HG03025 (cell line): Measurements from ENCODE around the gene C16orf78.

Source experiments
- ATAC-seq: cut with Tn5 transposase; IDR thresholded peaks from one replicate; pipeline ENCODE4 v1.9.1; 2021; ENCODE audit warnings: mild to moderate bottlenecking, moderate library complexity; ENCODE audit not compliant: unreplicated experiment, low FRiP score

The C16orf78 gene, protein sequence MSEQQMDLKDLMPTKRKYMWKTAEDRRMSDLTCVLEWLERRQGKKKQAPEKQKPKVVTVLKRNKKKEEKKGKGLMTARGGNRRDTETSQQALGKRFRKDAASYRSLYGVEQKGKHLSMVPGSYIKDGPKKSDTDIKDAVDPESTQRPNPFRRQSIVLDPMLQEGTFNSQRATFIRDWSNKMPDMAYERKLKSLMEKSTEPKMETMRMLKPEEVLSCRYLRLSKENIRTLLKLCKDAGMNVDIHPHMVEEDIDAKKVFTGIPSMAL

DNA sequence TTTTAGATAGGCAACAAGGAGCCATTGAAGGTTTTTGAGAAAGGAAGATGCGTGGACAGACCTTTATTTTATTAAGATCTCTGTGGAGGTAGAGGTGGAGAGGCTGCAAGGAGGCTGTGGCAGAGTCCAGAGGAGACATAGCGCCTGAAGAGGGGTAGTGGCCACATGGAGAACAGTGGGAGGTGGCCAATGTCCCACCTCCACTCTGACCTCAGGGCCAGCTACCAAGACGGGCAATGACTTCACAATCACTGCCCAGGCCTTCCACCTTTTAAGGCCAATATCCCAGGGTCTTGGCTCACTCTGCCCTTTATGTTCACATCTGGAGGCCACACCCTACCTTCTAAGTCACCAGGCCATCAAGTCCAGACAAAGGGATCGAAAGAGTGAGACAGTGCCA is at the start of gene C16orf78:
Gene C16orf78, plus strand, starts transcription at position 301 of the 400 bp plus-strand sequence. CDS start 136 bp downstream, outside the sequence.
- no peak for ATAC-seq

GRCh38 chr16:49324703-49325102 is 48.9 kb upstream of the C16orf78 start:
- ATAC-seq: no peak

DNA sequence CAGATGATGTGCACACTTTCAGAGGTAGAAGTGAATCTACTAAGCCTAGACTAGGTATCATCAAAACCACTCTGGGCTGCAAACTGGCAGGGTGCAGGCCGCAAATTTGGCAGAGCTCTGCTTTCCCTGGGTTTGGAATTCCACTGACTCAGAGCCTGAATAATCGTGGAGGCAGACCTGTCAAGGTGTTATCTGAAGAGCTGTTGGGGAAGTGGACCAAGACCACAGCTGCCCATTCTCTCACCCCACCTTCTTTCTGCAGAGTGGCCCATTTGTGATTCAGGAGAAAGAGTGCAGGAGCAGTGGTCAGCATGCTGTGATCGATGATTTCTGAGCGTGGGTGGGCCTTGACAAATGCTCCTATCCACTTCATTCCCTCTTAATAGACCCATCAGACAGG is 46.1 kb upstream of the C16orf78 start:
- ATAC-seq: no peak

DNA sequence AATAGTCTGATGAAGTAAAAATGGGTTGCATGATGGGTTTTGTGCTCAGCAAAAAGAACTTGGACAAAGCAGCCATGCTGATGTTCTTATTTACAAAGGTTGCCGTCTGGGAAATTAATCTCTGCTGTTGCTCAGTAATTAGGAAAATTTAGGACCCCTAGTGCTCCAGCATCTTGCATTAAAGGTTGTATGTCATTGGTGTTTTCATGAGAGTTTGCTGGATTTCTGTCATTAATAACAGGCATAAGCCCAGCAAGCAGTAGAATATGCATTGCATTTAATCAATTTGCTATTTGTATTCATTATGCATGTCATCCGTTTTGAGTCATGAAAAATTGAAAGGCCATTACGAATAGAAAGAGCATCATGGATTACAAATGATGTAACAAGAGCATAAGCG is 45.3 kb upstream of the C16orf78 start:
- no peak for ATAC-seq

DNA sequence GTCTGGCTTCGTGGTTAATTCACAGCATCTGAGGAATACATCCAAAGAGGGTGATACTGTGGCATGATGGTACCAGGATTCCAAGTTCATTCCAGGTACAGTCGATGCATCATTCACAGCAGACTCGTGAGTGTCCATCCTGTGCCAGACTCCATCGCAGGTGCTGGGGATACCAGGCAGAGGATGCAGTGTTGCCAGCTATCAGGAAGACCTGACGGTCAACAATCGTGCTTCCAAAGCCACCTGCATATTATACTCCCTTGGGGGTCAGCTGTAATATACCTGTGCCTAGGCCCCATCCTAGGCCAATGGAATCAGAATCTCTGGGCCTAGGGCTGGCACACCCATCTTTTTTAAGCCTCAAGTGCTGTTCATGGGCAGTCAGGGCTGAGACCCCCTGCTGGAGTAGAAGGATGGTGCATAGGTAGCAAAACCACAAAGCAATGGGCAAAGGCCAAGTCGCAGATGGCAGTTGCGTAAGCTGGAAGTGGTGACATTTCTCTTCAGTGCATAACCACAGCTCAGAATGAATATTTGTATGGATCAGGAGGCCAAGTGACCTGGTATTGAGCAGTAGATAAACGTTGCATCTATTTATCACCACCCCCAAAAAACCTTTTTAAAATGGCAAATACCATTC is 42.9 kb upstream of the C16orf78 start:
- no peak for ATAC-seq

DNA sequence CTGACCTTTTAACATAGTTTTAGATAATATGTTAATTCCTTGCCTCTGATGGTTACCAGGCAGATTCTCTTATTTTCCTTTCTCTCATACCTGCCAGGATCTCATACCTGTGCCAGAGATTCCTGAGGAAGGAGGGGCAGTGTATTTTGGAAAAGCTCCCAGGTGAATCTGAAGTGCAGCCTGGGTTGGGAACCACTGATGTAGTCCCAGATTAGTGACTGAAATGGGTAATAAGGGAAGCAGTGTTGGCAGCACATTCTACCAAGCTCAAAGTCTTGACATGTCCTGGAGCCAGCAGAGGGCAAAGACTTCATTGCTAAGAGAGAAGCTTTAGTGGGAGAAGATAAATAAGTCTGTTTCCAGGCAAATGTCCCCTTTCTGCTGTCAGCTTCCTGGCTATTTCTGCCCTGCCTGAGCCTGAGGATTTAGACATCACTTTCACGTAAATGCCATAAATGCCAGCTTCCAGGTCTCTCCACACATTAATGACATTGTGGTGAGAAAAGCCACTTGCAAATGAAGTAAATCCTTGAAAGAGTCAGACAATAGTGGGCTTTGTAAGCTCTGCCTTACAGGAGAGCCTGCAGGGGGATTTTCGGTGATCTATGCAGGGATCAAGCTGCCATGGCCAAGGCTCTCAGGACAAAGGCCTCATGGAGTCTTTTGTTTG is 40.9 kb upstream of the C16orf78 start:
- no peak for ATAC-seq

- no peak for ATAC-seq
Observed at GRCh38 chr16:49333259-49333597, 40.4 kb upstream of the C16orf78 start.

DNA sequence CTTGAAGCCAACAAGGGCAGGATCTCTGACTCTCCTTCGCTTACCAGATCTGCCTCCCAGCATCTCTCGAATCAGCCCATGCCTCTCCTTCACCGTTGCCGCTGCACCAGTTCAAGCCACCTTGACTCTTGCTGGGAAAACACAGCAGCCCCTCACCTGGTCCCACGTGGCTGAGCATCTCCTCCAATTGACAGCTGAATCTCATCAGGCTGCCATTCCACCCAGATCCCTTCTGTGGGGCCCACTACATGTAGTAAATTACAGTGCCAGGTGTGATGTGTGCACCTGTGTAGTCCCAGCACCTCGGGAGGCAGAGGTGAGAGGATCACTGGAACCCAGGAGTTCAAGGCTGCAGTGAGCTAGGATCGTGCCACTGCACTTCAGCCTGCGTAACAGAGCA is 37.8 kb upstream of the C16orf78 start:
- no peak for ATAC-seq

DNA sequence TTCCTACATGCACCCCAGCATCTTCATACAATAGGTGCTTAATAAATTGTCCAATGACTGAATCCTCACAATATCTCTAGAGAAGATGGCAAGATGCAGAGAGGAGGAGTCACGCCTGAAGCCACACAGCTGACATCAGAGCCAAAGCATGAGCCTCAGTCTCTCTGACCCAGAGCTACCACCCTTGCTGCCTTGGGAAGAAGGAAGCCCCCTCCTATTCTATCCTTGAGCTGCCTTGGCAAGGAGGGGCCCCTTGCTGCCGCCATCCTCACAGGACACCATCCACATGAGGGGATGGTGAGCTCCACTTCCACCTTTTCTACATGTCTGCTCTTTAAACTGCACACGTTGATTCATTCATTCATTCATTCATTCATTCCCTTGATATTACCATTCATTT is 37.0 kb upstream of the C16orf78 start:
- ATAC-seq: no peak

GRCh38 chr16:49337814-49338350 is 35.7 kb upstream of the C16orf78 start:
- no peak for ATAC-seq

GRCh38 chr16:49338611-49339265 is 34.9 kb upstream of the C16orf78 start:
- ATAC-seq: no peak

GRCh38 chr16:49340466-49340865 is 33.1 kb upstream of the C16orf78 start:
- no peak for ATAC-seq

DNA sequence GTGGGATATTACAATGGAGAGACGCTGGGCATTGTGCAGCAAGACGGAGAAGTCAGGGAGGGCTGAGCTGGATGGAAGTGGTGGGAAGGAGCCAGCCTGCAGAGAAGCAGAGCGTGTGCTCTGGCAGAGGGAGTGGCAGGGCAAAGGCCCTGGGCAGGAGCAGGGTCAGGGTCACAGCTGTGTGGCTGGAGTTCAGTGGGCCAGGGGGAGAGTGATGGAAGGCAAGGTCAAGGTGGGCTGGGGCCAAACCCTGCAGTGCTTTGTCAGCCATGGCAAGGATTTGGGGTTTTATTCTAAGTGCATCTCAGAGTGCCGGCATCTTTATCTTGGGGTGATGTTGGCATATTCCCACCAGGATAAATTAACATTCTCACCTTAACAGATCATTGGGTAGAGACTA is 31.9 kb upstream of the C16orf78 start:
- no peak for ATAC-seq

DNA sequence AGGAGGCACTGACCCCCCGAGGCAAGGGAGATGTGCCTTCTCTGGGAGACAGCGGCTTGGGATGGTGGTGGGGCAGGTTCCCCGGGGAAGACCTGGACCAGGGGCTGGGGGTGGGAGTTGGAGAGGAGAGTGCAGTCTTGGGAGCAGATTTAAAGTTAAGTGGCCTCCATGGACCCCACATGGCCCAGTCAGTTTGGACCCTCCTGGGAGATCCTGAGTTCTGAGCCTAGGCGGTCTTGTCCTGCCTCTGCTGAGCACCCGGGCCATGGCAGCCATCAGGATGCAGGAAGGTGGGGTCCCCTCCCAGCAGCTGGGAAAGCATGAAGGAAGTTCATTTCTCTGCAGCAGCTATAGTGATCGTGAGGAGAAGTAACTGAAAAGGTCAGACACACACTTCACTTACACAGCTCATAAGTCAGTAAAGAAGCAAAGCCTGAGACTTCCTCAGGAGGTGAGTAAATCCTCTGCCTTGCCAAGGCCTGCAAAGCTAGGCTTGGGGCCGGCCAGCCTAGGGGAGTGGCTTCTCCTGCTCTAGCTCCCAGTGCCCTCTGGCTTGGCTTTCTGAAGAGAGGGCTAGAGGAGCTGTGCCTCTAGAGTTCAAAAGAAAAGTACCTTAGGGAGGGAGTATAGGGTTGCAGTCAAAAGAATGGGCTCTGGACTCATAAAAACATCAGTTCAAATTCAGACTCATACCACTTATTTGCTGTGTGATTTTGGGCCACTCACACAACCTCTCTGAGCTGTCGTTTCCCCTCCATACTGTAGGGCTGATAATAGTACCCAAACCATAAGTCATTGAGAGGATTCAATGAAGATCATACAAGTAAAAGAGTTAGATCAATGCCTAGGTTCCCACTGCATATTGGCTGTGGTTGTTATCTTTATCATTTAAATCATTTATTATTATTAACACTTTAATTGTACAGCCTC is 31.0 kb upstream of the C16orf78 start:
- no peak for ATAC-seq

GRCh38 chr16:49343291-49343690 is 30.3 kb upstream of the C16orf78 start:
- no peak for ATAC-seq

DNA sequence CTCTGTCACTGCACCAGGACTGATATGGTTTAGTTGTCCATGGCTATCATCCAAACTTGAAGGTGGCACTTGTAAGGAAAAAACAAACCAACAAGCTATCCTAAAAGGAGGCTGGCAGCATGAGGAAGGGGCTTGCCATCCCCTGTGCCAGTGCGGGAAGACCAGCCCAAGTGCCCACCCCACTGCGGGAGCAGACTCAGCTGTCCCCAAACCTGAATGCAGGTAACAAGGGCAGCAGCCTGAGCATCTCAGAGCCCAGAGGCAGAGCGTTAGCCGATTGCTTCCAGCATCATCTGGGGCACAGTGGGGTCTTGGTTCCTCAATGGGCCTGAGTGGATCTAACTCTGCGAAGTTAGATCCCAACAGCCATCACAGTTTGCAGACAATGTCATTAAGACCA is 29.2 kb upstream of the C16orf78 start:
- no peak for ATAC-seq

GRCh38 chr16:49345829-49346228 is 27.8 kb upstream of the C16orf78 start:
- ATAC-seq: no peak

DNA sequence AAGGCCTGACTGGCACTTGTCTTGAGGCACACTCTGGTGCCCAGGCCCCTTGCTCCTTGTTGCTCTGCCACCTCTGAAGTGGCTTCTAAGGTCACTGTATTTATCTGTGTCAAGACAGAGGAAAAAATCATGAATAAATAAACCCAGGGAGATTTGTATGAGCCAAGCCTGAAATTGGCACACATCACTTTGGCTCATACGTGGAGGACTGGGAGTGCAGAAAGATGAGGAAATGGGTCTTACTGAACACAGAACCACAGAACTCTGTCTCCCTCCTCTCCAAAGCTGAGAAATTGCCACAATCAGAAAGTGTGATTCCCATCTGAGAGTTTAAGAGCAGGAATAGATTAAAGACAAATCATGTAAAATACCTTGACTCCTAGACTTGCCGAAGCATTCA is 27.1 kb upstream of the C16orf78 start:
- no peak for ATAC-seq

DNA sequence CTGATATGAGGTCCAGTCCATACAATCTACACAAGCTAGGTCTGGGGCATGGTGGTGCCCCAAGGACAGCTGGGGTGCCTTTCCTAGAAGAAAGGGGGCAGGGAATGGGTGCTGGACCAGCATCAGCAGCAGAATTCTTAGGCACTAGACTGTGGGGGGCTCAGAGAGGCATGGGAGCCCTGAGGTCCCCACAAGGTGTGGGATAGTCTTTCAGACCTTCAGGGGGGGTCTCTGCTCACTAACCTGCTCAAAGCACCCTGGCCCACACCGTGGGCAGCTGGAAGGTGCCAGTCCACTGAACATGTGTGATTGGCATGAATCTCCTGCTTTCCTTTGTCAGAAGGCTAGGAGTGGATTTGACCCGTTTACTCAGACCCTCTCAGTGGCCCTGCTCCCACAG is 26.1 kb upstream of the C16orf78 start:
- ATAC-seq: no peak
